HL-60 (cell line): Measurements from ENCODE around the gene FAM78B.

Experiments
- CTCF ChIP-seq: IDR thresholded peaks from one replicate; pipeline ENCODE4 v1.5.1; 2011; ENCODE audit warnings: low read length, control low read depth, inconsistent platforms; ENCODE audit not compliant: insufficient read depth
- REST ChIP-seq: IDR thresholded peaks from 2 replicates; pipeline ENCODE4 v1.6.1; 2012; ENCODE audit warnings: low read depth; ENCODE audit not compliant: insufficient replicate concordance
- SPI1 ChIP-seq: IDR thresholded peaks from 2 replicates; pipeline ENCODE4 v1.6.1; 2012; ENCODE audit warnings: low read depth, mild to moderate bottlenecking, borderline replicate concordance

GRCh38 chr1:166145499-166145898 is 21.3 kb downstream of the FAM78B start:
- TF ChIP-seq CTCF (no peak), SPI1 (no peak), REST (no peak)
